IMR-90 (cell line): ENCODE results near the gene USP54.

ENCODE experiments used
- CHD1 ChIP-seq: IDR thresholded peaks from 2 replicates; pipeline ENCODE4 v1.6.1; 2012; ENCODE audit warnings: low read depth, low read length, improper control_type of control experiment
- POLR2A ChIP-seq: IDR thresholded peaks from 2 replicates; pipeline ENCODE4 v1.6.1; 2012; ENCODE audit warnings: mild to moderate bottlenecking, low read depth, low read length
- TF ChIP-seq, protein P1 (sequence below): conservative IDR thresholded peaks from 2 replicates; pipeline ENCODE4 v1.5.1; 2012; ENCODE audit warnings: mild to moderate bottlenecking, low read depth, low read length, improper control_type of control experiment

DNA sequence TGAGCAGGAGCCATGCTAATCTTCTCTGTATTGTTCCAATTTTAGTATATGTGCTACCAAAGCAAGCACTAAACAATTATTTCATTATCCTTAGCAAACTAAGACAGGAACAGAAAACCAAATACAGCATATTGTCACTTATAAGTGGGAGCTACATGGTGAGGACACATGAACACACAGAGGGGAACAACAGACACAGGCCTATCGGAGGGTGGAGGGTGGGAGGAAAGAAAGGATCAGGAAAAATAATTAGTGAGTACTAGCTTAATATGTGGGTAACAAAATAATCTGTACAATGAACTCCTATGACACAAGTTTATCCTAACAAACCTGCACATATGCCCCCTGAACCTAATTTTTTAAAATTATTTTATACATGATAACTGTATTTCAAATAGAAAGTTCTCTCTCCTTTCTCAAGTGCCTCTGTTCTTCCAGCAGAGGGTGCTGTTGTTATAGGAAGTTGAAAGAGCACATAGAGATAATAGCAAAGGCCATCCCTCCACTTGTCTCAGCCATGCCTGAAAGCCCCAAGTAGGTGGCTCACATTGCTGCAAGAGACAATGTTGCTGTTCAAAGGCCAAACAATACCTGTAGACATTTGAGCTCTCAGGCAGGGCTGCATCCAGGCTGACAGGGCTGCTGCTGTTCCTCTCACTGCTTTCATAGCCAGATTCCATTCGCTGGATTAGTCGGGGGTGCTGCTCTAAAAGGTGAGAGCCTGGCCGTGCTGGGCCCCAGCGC, 61.9 kb downstream of the USP54 start:
- TF ChIP-seq, protein P1, sequence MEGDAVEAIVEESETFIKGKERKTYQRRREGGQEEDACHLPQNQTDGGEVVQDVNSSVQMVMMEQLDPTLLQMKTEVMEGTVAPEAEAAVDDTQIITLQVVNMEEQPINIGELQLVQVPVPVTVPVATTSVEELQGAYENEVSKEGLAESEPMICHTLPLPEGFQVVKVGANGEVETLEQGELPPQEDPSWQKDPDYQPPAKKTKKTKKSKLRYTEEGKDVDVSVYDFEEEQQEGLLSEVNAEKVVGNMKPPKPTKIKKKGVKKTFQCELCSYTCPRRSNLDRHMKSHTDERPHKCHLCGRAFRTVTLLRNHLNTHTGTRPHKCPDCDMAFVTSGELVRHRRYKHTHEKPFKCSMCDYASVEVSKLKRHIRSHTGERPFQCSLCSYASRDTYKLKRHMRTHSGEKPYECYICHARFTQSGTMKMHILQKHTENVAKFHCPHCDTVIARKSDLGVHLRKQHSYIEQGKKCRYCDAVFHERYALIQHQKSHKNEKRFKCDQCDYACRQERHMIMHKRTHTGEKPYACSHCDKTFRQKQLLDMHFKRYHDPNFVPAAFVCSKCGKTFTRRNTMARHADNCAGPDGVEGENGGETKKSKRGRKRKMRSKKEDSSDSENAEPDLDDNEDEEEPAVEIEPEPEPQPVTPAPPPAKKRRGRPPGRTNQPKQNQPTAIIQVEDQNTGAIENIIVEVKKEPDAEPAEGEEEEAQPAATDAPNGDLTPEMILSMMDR, result peak; percentile 91
- TF ChIP-seq POLR2A (0 out of 2 replicates have a peak, but pooled peaks have one; percentile 51), CHD1 (no peak)
